ENCODE measurements around the gene XRCC3. TPM values are rescaled to one million over a fixed set of nuclear protein-coding genes. Genes with fewer than 3 reads are reported as not detected.
A peak's percentile ranks its signal among the peaks of the same experiment; 100 is the strongest.

The XRCC3 gene
- total RNA-seq, 1 donor from 2014 or later: 5.2 TPM

DNA sequence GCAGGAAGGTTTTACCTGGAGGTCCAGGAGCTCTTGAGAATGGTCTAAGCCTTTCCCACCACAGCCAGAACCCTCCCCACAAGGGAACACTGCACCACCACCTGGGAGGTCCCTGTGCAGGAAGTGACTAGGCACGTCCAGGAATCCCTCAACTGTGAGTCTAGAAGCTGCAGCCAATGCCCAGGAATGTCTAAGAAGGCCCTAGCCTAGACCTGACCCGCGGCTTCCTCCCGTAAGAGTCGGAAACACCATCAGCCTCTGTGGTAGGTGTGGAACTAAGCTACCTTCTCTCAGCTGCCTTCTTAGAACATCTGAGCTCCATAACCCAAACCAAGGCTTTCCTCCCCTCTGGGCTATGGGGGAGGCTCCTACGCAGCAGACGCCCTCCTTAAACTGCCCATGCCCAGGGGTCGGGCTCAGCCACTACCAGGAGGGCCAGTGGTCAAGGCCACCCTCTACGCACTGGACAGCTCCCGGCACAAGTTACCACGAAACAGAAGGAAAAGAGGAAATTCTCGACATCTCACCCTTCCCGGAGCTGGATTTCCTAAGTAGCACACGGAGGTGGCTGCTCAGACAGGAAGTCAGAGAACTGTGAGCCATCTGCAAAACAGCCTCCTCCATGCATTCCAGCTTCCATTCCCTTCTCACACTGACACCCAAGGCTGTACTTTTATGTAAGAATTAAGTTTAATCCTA, 25.9 kb upstream of the XRCC3 start:
- peak overlapping the region; percentile 16 for H3K27ac ChIP-seq (ENCODE audit: low read depth, low read length)
- Mint-ChIP-seq H3K9me3 (ENCODE audit: unreplicated experiment) (no peaks in the 10 kb centered on the region), H3K36me3 (ENCODE audit: low read depth, unreplicated experiment) (peaks cover 24% of the 10 kb centered on the region), H3K4me1 (ENCODE audit: low read depth, unreplicated experiment) (peaks cover 15% of the 10 kb centered on the region), H3K4me3 (ENCODE audit: unreplicated experiment) (peak overlapping the region; percentile 23), H3K27me3 (ENCODE audit: low read depth, unreplicated experiment) (no peaks in the 10 kb centered on the region), H3K27ac (ENCODE audit: unreplicated experiment) (peak overlapping the region; percentile 82)
- H4K20me1 ChIP-seq (ENCODE audit: insufficient read depth, low read length): no peaks in the 10 kb centered on the region
- H3K79me2 ChIP-seq (ENCODE audit: insufficient read depth, low read length): no peaks in the 10 kb centered on the region
- H3K4me1 ChIP-seq (ENCODE audit: insufficient read depth, low read length): peaks cover 8% of the 10 kb centered on the region
- H3K27me3 ChIP-seq (ENCODE audit: insufficient read depth, low read length): no peaks in the 10 kb centered on the region
- H3K4me2 ChIP-seq (ENCODE audit: low read length): peak overlapping the region; percentile 41
- no peak for FAIRE-seq
- TF ChIP-seq EZH2 (IDR thresholded peaks at IDR 0.05; ENCODE audit: insufficient read depth, low read length) (no peak), CTCF (IDR thresholded peaks at IDR 0.05; ENCODE audit: insufficient read depth, low read depth, low read length) (no peak)
- no peak overlapping the region for H3K9ac ChIP-seq (ENCODE audit: low read length)
- DNase-seq (ENCODE audit: low read depth): no peak
- H3K4me3 ChIP-seq (ENCODE audit: insufficient read depth, low read depth, low read length): no peak overlapping the region
- no peaks in the 10 kb centered on the region for H3K9me3 ChIP-seq (ENCODE audit: insufficient read depth, low read depth, low read length)
- H3K36me3 ChIP-seq (ENCODE audit: insufficient read depth, low read length): peaks cover 3% of the 10 kb centered on the region
- H2AFZ ChIP-seq (ENCODE audit: low read depth, low read length): no peak overlapping the region

DNA sequence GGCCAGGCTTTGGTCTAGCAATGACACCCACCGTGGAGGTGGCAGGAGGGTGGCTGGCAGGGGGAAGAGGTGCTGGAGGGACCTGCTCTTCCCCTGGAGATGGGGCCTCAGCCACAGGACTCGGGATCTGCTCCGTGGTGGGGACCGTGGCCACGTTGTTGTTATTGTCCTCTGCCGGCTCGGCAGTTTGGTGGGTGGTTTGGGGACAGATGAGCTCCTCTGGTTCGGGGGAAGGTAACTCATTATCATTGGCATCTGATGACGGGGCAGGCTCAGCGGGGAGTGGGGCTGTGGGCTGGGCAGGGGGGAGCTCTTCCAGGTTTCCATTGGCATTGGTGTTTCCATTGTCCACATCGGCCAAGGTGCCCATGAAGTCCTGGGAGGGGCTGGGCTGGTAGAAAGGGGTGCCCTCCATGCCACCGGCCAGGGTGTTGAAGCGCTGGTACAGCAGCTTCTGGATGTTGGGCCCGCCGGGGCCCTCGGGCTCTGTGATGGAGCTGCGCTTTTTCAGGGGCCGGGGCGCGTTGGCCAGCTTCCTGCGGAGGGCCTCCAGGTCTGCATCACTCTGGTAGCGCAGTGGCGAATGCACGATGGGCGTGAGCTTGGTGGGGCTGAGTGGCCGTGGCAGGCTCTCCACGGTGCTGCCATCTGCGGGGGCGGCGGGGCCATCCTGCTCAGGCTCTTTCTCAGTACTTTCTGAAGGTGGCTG, 24.7 kb upstream of the XRCC3 start:
- Mint-ChIP-seq H3K27ac (ENCODE audit: unreplicated experiment) (no peak overlapping the region), H3K36me3 (ENCODE audit: low read depth, unreplicated experiment) (peaks cover 29% of the 10 kb centered on the region), H3K4me1 (ENCODE audit: low read depth, unreplicated experiment) (peaks cover 15% of the 10 kb centered on the region), H3K9me3 (ENCODE audit: unreplicated experiment) (no peaks in the 10 kb centered on the region), H3K27me3 (ENCODE audit: low read depth, unreplicated experiment) (no peaks in the 10 kb centered on the region), H3K4me3 (ENCODE audit: unreplicated experiment) (no peak overlapping the region)
- Histone ChIP-seq H3K27ac (ENCODE audit: low read depth, low read length) (no peak overlapping the region), H3K4me1 (ENCODE audit: insufficient read depth, low read length) (peaks cover 8% of the 10 kb centered on the region), H3K4me2 (ENCODE audit: low read length) (no peak overlapping the region), H4K20me1 (ENCODE audit: insufficient read depth, low read length) (peaks cover 4% of the 10 kb centered on the region), H2AFZ (ENCODE audit: low read depth, low read length) (no peak overlapping the region), H3K79me2 (ENCODE audit: insufficient read depth, low read length) (no peaks in the 10 kb centered on the region), H3K4me3 (ENCODE audit: insufficient read depth, low read depth, low read length) (no peak overlapping the region), H3K9ac (ENCODE audit: low read length) (no peak overlapping the region), H3K27me3 (ENCODE audit: insufficient read depth, low read length) (no peaks in the 10 kb centered on the region), H3K36me3 (ENCODE audit: insufficient read depth, low read length) (peaks cover 3% of the 10 kb centered on the region), H3K9me3 (ENCODE audit: insufficient read depth, low read depth, low read length) (no peaks in the 10 kb centered on the region)
- no peak for TF ChIP-seq EZH2 (IDR thresholded peaks at IDR 0.05; ENCODE audit: insufficient read depth, low read length)
- TF ChIP-seq CTCF (IDR thresholded peaks at IDR 0.05; ENCODE audit: insufficient read depth, low read depth, low read length): no peak
- no peak for DNase-seq (ENCODE audit: low read depth)
- FAIRE-seq: no peak

DNA sequence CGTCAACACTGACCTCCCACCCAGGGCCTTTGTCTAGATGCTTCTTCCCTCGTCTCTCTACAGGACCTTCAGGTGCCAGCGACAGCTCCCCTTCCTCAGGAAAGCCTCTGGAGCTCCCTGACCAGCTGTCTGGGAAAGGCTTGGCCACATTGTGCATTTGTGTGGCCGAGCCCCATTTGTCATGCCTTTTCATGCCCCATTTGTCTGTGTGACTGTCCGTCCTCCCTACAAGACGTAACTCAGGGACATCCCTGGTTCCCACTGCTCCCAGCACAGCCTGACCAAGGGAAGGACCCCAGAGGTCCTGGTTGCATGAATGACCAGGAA, 24.2 kb upstream of the XRCC3 start:
- no peaks in the 10 kb centered on the region for H3K27me3 Mint-ChIP-seq (ENCODE audit: low read depth, unreplicated experiment)
- H3K4me2 ChIP-seq (ENCODE audit: low read length): no peak overlapping the region
- no peaks in the 10 kb centered on the region for H3K27me3 ChIP-seq (ENCODE audit: insufficient read depth, low read length)
- H3K4me3 Mint-ChIP-seq (ENCODE audit: unreplicated experiment): no peak overlapping the region
- no peak overlapping the region for H3K4me3 ChIP-seq (ENCODE audit: insufficient read depth, low read depth, low read length)
- TF ChIP-seq EZH2 (IDR thresholded peaks at IDR 0.05; ENCODE audit: insufficient read depth, low read length): no peak
- no peak for TF ChIP-seq CTCF (IDR thresholded peaks at IDR 0.05; ENCODE audit: insufficient read depth, low read depth, low read length)
- no peak overlapping the region for H2AFZ ChIP-seq (ENCODE audit: low read depth, low read length)
- H4K20me1 ChIP-seq (ENCODE audit: insufficient read depth, low read length): peaks cover 9% of the 10 kb centered on the region
- peaks cover 3% of the 10 kb centered on the region for H3K36me3 ChIP-seq (ENCODE audit: insufficient read depth, low read length)
- H3K9me3 Mint-ChIP-seq (ENCODE audit: unreplicated experiment): no peaks in the 10 kb centered on the region
- peaks cover 15% of the 10 kb centered on the region for H3K4me1 Mint-ChIP-seq (ENCODE audit: low read depth, unreplicated experiment)
- H3K27ac Mint-ChIP-seq (ENCODE audit: unreplicated experiment): no peak overlapping the region
- DNase-seq (ENCODE audit: low read depth) (no peak), FAIRE-seq (no peak)
- H3K27ac ChIP-seq (ENCODE audit: low read depth, low read length): no peak overlapping the region
- peaks cover 8% of the 10 kb centered on the region for H3K4me1 ChIP-seq (ENCODE audit: insufficient read depth, low read length)
- no peaks in the 10 kb centered on the region for H3K9me3 ChIP-seq (ENCODE audit: insufficient read depth, low read depth, low read length)
- peaks cover 29% of the 10 kb centered on the region for H3K36me3 Mint-ChIP-seq (ENCODE audit: low read depth, unreplicated experiment)
- no peak overlapping the region for H3K9ac ChIP-seq (ENCODE audit: low read length)
- H3K79me2 ChIP-seq (ENCODE audit: insufficient read depth, low read length): no peaks in the 10 kb centered on the region
